Activated T-cell treated with anti-CD3 and anti-CD28 coated beads for 24 hours (primary cell): ENCODE data around the gene PALLD.
"Not testable (repeated sequence)": the region's sequence is repeated elsewhere in the genome, so short reads cannot be mapped to it uniquely, and the experiment has no call there.

Experiments used
- DNase-seq: peaks from one replicate; pipeline ENCODE4 v3.0.0-alpha.2; 2020; ENCODE audit warnings: low read depth

PALLD gene

DNA sequence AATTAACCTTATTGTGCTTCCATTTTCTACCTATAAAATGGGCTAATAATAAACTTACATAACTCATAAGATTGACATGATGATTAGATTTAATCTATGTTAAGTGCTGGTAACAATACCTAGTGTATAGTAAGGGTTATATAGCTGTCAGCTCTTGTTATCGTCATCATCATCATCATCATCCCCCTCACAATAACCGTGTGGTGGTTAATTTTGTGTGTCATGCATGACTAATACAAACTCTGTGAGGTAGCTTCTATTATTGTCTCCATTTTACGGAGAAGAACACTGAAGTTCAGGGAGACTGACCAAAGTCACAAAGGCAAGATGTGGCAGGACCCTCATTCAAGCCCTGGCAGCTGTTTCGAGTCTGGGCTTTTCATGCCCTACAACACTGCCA lies 211.3 kb downstream of the PALLD start:
- DNase-seq: no peak

DNA sequence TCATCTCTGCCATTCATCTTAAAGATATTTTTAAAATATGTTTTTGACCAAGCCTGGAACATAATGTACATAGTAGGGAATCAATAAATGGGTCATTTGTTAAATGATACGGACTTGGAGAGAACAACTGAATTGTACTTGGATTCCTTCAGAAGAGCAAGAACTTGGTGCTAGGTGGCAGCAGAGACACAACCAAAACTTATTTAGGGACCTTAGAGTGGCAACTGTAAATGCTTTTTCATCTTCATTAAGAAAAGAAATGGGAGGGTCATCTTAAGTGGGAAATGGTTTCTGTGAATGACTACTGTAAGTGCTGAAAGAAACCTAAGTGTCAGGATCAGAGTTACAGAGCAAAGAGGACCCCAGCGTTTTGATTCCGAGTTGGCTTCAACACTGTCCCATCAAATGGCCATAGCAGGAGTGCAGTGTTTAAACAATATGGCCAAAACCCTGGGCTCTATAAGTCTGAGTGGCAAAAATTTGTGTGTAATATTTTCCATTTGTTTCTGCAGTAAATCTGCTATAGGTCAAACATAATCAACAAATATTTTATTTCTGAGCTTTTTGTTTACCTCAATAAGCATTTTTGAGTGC lies 213.6 kb downstream of the PALLD start:
- DNase-seq: no peak

DNA sequence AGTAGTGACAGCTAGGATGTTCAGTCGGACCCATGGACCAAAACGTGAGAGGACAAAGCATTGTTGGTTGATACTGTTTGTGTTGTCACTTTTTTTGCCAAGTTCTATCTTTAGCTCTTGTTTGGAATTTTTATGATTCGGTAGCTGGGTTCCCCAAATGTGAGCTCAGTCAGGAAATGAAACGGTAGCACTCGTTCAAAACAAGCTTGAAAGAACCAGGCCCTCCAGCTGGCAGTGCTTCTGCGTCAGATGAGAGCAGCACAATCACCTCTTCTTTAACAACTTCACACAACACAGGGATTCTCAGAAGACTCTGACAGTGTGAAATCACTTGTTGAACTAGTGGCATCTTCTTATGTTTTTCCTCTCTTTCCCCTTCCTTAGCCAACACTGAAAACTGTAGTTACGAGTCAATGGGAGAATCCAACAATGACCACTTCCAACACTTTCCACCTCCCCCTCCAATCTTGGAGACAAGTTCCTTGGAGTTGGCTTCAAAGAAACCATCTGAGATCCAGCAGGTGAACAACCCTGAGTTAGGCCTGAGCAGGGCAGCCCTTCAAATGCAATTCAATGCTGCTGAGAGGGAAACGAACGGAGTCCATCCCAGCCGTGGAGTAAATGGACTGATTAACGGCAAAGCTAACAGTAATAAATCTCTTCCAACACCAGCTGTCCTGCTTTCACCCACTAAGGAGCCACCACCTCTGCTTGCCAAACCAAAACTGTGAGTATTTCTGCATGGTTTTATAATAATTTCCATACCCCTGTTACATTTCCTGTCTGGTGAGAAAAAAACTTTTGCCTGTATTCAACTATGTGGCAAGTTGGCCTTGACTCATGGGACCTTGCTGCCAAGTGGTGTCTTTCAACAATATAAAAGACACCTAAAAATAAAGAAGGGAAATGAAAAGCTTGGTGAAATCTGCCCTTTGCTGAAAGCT lies 214.6 kb downstream of the PALLD start:
- no peak for DNase-seq

DNA sequence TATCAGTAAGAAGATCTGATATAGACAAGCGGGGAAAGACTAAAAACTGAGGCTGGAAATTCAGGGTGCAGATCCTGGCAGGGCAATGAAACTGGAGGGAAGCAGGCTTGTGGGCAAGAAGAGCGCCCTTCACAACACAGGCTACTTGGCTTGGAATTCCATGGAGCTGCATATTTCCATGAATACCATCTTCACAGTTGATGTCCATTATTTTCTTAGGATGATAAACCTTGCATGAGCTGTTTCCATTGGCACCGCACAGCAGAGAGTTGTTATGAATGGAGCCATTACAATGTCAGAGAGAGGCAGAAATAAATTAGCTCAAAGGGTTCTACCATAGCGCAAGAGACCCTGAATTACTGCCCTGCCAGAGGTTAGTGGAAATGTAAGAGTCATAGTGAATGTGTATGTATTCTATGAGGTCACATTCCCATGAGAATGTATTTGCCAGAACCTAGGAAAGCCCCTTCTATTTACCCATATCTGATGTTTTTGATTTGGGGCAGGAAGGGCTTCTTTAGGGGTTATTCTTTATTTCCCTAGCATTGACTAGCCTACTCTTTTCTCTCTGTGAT lies 215.6 kb downstream of the PALLD start:
- DNase-seq: no peak

DNA sequence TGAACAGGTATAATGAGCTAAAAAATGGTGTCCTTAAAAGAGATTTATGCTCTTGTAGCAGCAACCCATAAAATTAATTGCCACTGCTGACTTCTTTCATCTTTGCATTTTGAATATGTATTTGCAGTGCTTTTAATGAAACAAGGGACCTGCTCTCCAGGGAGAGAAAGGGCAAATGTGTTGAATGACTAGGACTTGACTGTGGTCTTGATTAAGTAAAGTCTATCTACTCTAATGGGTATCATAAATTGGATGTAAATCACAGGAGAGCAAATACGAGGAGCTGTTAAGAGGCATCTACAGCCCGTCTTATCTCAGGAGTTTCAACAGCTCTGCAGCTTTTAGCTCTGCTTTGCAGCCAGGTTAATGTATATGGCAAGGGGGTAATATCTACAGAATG lies 216.4 kb downstream of the PALLD start:
- DNase-seq: no peak

DNA sequence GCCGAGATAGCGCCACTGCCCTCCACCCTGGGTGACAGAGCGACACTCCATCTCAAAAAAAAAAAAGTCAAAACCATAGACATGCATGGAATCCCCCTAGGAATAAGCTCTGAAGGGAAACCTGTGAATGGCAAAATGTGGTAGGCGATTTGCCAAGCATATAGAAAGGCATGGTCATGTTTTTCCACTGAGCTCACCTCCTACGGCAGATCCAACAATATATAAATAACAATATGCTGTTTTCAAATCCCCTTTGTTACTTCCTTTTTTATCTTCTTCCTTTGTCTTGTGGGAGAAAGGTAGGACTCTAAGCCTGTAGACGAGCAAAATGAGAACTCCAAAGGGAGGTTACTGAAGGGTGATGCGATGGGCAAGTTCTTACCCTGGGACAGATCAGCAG lies 219.0 kb downstream of the PALLD start:
- DNase-seq: no peak

- no peak for DNase-seq
These were observed 219.7 kb downstream of the PALLD start for GRCh38 chr4:168716406-168717129.

DNA sequence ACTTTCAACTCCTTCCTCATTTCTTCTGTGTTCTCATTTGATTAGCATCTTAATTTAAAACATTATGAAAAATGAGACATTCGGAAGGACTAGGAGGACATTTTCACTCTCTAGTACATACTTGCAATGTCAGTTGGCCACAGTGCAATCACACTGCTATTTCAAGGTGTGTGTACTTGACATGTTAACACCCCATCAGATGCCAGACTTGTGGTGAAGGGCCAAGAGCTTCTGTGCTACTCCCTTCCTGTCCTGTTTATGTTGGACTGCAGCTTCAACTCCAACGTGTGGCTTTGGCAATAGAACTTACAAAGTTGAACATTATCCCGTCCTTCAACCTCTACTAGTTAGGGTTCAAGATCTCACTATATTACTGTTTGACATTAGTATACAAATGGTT lies 221.0 kb downstream of the PALLD start:
- no peak for DNase-seq

DNA sequence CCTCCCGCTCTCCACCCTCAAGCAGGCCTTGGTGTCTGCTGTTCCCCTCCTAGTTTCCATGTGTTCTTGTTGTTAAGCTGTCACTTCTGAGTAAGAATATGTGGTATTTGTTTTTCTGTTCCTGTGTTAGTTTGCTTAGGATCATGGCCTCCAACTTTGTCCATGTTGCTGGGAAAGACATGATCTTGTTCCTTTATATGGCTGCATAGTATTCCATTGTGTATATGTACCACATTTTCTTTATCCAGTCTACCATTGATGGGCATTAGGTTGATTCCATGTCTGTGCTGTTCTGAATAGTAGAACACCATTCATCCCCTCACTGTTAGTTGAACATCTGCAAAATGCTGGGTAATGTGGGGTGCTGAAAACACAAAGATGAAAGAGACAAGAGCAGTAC lies 222.9 kb downstream of the PALLD start:
- DNase-seq: no peak

GRCh38 chr4:168720396-168720900 lies 223.6 kb downstream of the PALLD start:
- DNase-seq: no peak

GRCh38 chr4:168722391-168722790 lies 225.5 kb downstream of the PALLD start:
- DNase-seq: no peak

DNA sequence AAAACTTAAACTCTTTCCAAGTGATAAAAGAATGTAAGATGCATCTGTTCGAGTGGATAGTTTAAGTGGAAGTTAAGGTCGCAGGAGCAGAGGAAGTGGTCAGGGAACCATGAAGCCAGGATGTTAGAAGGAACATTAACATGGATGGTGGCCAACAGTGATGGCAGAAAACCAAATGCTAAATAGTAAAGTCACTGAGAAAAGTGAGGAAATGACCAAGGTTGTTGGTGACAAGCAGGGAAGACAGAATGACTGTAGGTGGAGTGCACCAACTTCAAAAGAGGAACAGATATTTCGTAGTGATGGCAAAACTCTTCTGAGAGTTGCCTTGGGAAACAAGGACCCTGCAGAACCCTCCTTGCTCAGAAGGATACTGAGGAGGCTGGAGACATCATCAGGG lies 226.2 kb downstream of the PALLD start:
- no peak for DNase-seq

GRCh38 chr4:168723569-168723968 lies 226.7 kb downstream of the PALLD start:
- no peak for DNase-seq

- DNase-seq: no peak
These were observed 227.4 kb downstream of the PALLD start for GRCh38 chr4:168724243-168724642.

- DNase-seq: no peak
These were observed 228.0 kb downstream of the PALLD start for GRCh38 chr4:168724686-168725411.

DNA sequence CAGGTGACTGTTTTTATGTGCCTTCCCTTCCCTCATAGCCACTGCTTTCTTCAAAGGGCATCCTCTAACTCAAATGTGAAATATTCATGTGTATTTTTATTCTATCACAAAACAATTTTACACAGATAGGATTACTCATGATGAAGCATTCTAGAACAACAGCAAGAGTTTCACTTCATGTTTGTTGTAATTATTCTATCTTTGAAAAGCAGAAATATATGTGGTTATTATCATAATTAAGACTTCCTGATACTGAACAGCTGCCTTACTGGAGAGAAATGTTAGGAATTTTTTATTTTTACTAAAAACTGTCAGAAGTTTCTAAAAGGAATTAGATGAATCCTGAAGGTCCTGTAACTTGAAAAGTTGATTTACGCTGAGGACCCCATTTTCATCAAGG lies 229.1 kb downstream of the PALLD start:
- DNase-seq: no peak

GRCh38 chr4:168727181-168727580 lies 230.3 kb downstream of the PALLD start:
- DNase-seq: not testable (repeated sequence)

- no peak for DNase-seq
These were observed 234.3 kb downstream of the PALLD start for GRCh38 chr4:168731006-168731636.

- no peak for DNase-seq
These were observed 235.0 kb downstream of the PALLD start for GRCh38 chr4:168731706-168732414.

- DNase-seq: no peak
These were observed 235.9 kb downstream of the PALLD start for GRCh38 chr4:168732714-168733113.
